NCI-H2171 treated with DMSO at 0.1 percent for 48 hours (cell line): ENCODE data around the gene SLC2A6.

ENCODE experiments used
- DNase-seq: peaks from one replicate; lab custom pipeline; 2025; lab: John Stamatoyannopoulos, UW

SLC2A6 gene

GRCh38 chr9:133496861-133497842 is 18.3 kb upstream of the SLC2A6 start:
- DNase-seq: no peak

GRCh38 chr9:133495327-133496293 is 16.7 kb upstream of the SLC2A6 start:
- DNase-seq: no peak

GRCh38 chr9:133494636-133495326 is 15.9 kb upstream of the SLC2A6 start:
- no peak for DNase-seq

- no peak for DNase-seq
Measured at GRCh38 chr9:133493845-133494540, 15.1 kb upstream of the SLC2A6 start.

GRCh38 chr9:133493428-133493827 is 14.5 kb upstream of the SLC2A6 start:
- DNase-seq: no peak

- DNase-seq: peak; percentile 67
Measured at GRCh38 chr9:133492061-133493021, 13.4 kb upstream of the SLC2A6 start.

GRCh38 chr9:133491656-133491925 is 12.7 kb upstream of the SLC2A6 start:
- no peak for DNase-seq

- peak; percentile 22 for DNase-seq
Measured at GRCh38 chr9:133490865-133491655, 12.2 kb upstream of the SLC2A6 start.

GRCh38 chr9:133490201-133490681 is 11.3 kb upstream of the SLC2A6 start:
- DNase-seq: no peak

GRCh38 chr9:133489253-133490190 is 10.6 kb upstream of the SLC2A6 start:
- DNase-seq: no peak

GRCh38 chr9:133488686-133489252 is 9.9 kb upstream of the SLC2A6 start:
- DNase-seq: no peak

GRCh38 chr9:133487331-133487725 is 8.4 kb upstream of the SLC2A6 start:
- DNase-seq: no peak

GRCh38 chr9:133485531-133486260 is 6.8 kb upstream of the SLC2A6 start:
- no peak for DNase-seq

GRCh38 chr9:133484671-133485437 is 6.0 kb upstream of the SLC2A6 start:
- DNase-seq: no peak

GRCh38 chr9:133483611-133484010 is 4.7 kb upstream of the SLC2A6 start:
- no peak for DNase-seq
